ENCODE measurements around the gene CPED1.
"Not testable (repeated sequence)": the region's sequence is repeated elsewhere in the genome, so short reads cannot be mapped to it uniquely, and the experiment has no call there.

The CPED1 gene

GRCh38 chr7:121049028-121049791, 60.7 kb downstream of the CPED1 start:
- H3K27me3 ChIP-seq (ENCODE audit: low read depth) = no peaks in the 10 kb centered on the region
- H3K36me3 ChIP-seq (replicated peaks) = no peaks in the 10 kb centered on the region
- no peaks in the 10 kb centered on the region for H3K4me1 ChIP-seq
- no peak overlapping the region for H3K4me3 ChIP-seq
- H3K9me3 ChIP-seq = no peaks in the 10 kb centered on the region
- in situ Hi-C loops (cut with MboI; ENCODE audit: low sequenced_read_pairs) = no loop called here
- no peak for DNase-seq (ENCODE audit: low spot score in 2 of 2)

- no peak for DNase-seq (ENCODE audit: low spot score in 2 of 2)
- Histone ChIP-seq H3K27me3 (ENCODE audit: low read depth) (peaks cover 3% of the 10 kb centered on the region; the same call in 1 of the 2 replicates), H3K4me3 (no peak overlapping the region), H3K36me3 (replicated peaks) (no peaks in the 10 kb centered on the region), H3K4me1 (no peaks in the 10 kb centered on the region), H3K9me3 (no peaks in the 10 kb centered on the region)
- in situ Hi-C loops (cut with MboI; ENCODE audit: low sequenced_read_pairs) = no loop called here
Observed at GRCh38 chr7:121049897-121050296, 61.4 kb downstream of the CPED1 start.

GRCh38 chr7:121053219-121053618, 64.7 kb downstream of the CPED1 start:
- H3K4me3 ChIP-seq = no peak overlapping the region
- DNase-seq (ENCODE audit: low spot score in 2 of 2) = no peak
- no peaks in the 10 kb centered on the region for H3K9me3 ChIP-seq
- no peaks in the 10 kb centered on the region for H3K36me3 ChIP-seq (replicated peaks)
- peaks cover 4% of the 10 kb centered on the region; the same call in 1 of the 2 replicates for H3K27me3 ChIP-seq (ENCODE audit: low read depth)
- no peaks in the 10 kb centered on the region for H3K4me1 ChIP-seq
- in situ Hi-C loops (cut with MboI; ENCODE audit: low sequenced_read_pairs) = no loop called here

GRCh38 chr7:121054925-121055324, 66.4 kb downstream of the CPED1 start:
- peaks cover 4% of the 10 kb centered on the region; the same call in 1 of the 2 replicates for H3K27me3 ChIP-seq (ENCODE audit: low read depth)
- H3K4me3 ChIP-seq = no peak overlapping the region
- H3K4me1 ChIP-seq = no peaks in the 10 kb centered on the region
- in situ Hi-C loops (cut with MboI; ENCODE audit: low sequenced_read_pairs) = no loop called here
- no peaks in the 10 kb centered on the region for H3K36me3 ChIP-seq (replicated peaks)
- no peaks in the 10 kb centered on the region for H3K9me3 ChIP-seq
- DNase-seq (ENCODE audit: low spot score in 2 of 2) = no peak

- Histone ChIP-seq H3K4me3 (no peak overlapping the region), H3K27me3 (ENCODE audit: low read depth) (peaks cover 4% of the 10 kb centered on the region; the same call in 1 of the 2 replicates), H3K4me1 (no peaks in the 10 kb centered on the region; the same call in 1 of the 2 replicates), H3K36me3 (replicated peaks) (no peaks in the 10 kb centered on the region), H3K9me3 (no peaks in the 10 kb centered on the region)
- in situ Hi-C loops (cut with MboI; ENCODE audit: low sequenced_read_pairs) = no loop called here
- no peak for DNase-seq (ENCODE audit: low spot score in 2 of 2)
Observed at GRCh38 chr7:121057878-121058277, 69.4 kb downstream of the CPED1 start.

GRCh38 chr7:121058975-121059374, 70.5 kb downstream of the CPED1 start:
- DNase-seq (ENCODE audit: low spot score in 2 of 2) = no peak
- no peaks in the 10 kb centered on the region for H3K9me3 ChIP-seq
- no peak overlapping the region for H3K4me3 ChIP-seq
- in situ Hi-C loops (cut with MboI; ENCODE audit: low sequenced_read_pairs) = no loop called here
- H3K27me3 ChIP-seq (ENCODE audit: low read depth) = peaks cover 4% of the 10 kb centered on the region; the same call in 1 of the 2 replicates
- no peaks in the 10 kb centered on the region; the same call in 1 of the 2 replicates for H3K4me1 ChIP-seq
- no peaks in the 10 kb centered on the region for H3K36me3 ChIP-seq (replicated peaks)

GRCh38 chr7:121059979-121060509, 71.5 kb downstream of the CPED1 start:
- in situ Hi-C loops (cut with MboI; ENCODE audit: low sequenced_read_pairs); H3K36me3 ChIP-seq (replicated peaks); DNase-seq (ENCODE audit: low spot score in 2 of 2): not testable (repeated sequence)

GRCh38 chr7:121061677-121062582, 73.4 kb downstream of the CPED1 start:
- in situ Hi-C loops (cut with MboI; ENCODE audit: low sequenced_read_pairs) = no loop called here
- H3K36me3 ChIP-seq (replicated peaks) = no peaks in the 10 kb centered on the region
- no peaks in the 10 kb centered on the region for H3K27me3 ChIP-seq (ENCODE audit: low read depth)
- no peaks in the 10 kb centered on the region for H3K9me3 ChIP-seq
- no peak overlapping the region for H3K4me3 ChIP-seq
- no peak for DNase-seq (ENCODE audit: low spot score in 2 of 2)
- no peaks in the 10 kb centered on the region; the same call in 1 of the 2 replicates for H3K4me1 ChIP-seq

More at GRCh38 chr7:121059979-121060509, 71.5 kb downstream of the CPED1 start:
- not testable (repeated sequence) for H3K4me3 ChIP-seq; H3K9me3 ChIP-seq; H3K27me3 ChIP-seq (ENCODE audit: low read depth); H3K4me1 ChIP-seq

- no peak for DNase-seq (ENCODE audit: low spot score in 2 of 2)
- in situ Hi-C loops (cut with MboI; ENCODE audit: low sequenced_read_pairs) = no loop called here
- Histone ChIP-seq H3K4me3 (no peak overlapping the region), H3K36me3 (replicated peaks) (no peaks in the 10 kb centered on the region), H3K27me3 (ENCODE audit: low read depth) (no peaks in the 10 kb centered on the region), H3K9me3 (no peaks in the 10 kb centered on the region), H3K4me1 (no peaks in the 10 kb centered on the region; the same call in 1 of the 2 replicates)
Observed at GRCh38 chr7:121062671-121063279, 74.3 kb downstream of the CPED1 start.

GRCh38 chr7:121067717-121068116, 79.2 kb downstream of the CPED1 start:
- DNase-seq (ENCODE audit: low spot score in 2 of 2); H3K36me3 ChIP-seq (replicated peaks); H3K9me3 ChIP-seq; H3K27me3 ChIP-seq (ENCODE audit: low read depth); in situ Hi-C loops (cut with MboI; ENCODE audit: low sequenced_read_pairs); H3K4me3 ChIP-seq; H3K4me1 ChIP-seq: not testable (repeated sequence)

- no peak for DNase-seq (ENCODE audit: low spot score in 2 of 2)
- no peak overlapping the region for H3K4me3 ChIP-seq
- H3K36me3 ChIP-seq (replicated peaks) = no peaks in the 10 kb centered on the region
- no peaks in the 10 kb centered on the region for H3K4me1 ChIP-seq
- H3K9me3 ChIP-seq = no peaks in the 10 kb centered on the region
- in situ Hi-C loops (cut with MboI; ENCODE audit: low sequenced_read_pairs) = no loop called here
- no peaks in the 10 kb centered on the region for H3K27me3 ChIP-seq (ENCODE audit: low read depth)
Observed at GRCh38 chr7:121069346-121070100, 81.0 kb downstream of the CPED1 start.

GRCh38 chr7:121071132-121071531, 82.6 kb downstream of the CPED1 start:
- H3K4me1 ChIP-seq = no peaks in the 10 kb centered on the region
- peaks cover 2% of the 10 kb centered on the region; the same call in 1 of the 2 replicates for H3K27me3 ChIP-seq (ENCODE audit: low read depth)
- no peaks in the 10 kb centered on the region for H3K36me3 ChIP-seq (replicated peaks)
- in situ Hi-C loops (cut with MboI; ENCODE audit: low sequenced_read_pairs) = no loop called here
- no peaks in the 10 kb centered on the region for H3K9me3 ChIP-seq
- DNase-seq (ENCODE audit: low spot score in 2 of 2) = no peak
- no peak overlapping the region for H3K4me3 ChIP-seq

GRCh38 chr7:121071662-121072061, 83.2 kb downstream of the CPED1 start:
- Histone ChIP-seq H3K9me3 (no peaks in the 10 kb centered on the region), H3K27me3 (ENCODE audit: low read depth) (peaks cover 4% of the 10 kb centered on the region; the same call in 1 of the 2 replicates), H3K4me1 (no peaks in the 10 kb centered on the region), H3K4me3 (no peak overlapping the region), H3K36me3 (replicated peaks) (no peaks in the 10 kb centered on the region)
- DNase-seq (ENCODE audit: low spot score in 2 of 2) = no peak
- in situ Hi-C loops (cut with MboI; ENCODE audit: low sequenced_read_pairs) = no loop called here
